CD14-positive monocyte (primary cell): Measurements from ENCODE around the gene NLGN1. TPM values are rescaled to one million over a fixed set of nuclear protein-coding genes. Genes with fewer than 3 reads are reported as not detected.

Source experiments
- DNase-seq, 3 donors: peaks; one replicate each; pipeline ENCODE4 v3.0.0-alpha.2; 2011 to 2022
- H2AFZ ChIP-seq: 2 replicates; pipeline ENCODE4 v1.6.0; 2012; ENCODE audit warnings: mild to moderate bottlenecking, low read depth, low read length, inconsistent platforms; ENCODE audit not compliant: insufficient read depth, poor library complexity, severe bottlenecking
- H3K27ac ChIP-seq, 2 donors: 1 replicate in 1 of 2; 2 replicates in 1 of 2; pipeline ENCODE4 v1.5.1; 2012 to 2013; ENCODE audit warnings: low read length in 2 of 2, control low read depth in 1 of 2, inconsistent platforms in 1 of 2, low read depth in 1 of 2, mild to moderate bottlenecking in 1 of 2
- H3K27me3 ChIP-seq, 2 donors: one replicate each; pipeline versions ENCODE4 v1.6.0 to v1.6.1; 2011 to 2013; ENCODE audit warnings: low read length in 2 of 2; ENCODE audit not compliant: control insufficient read depth in 2 of 2, insufficient read depth in 2 of 2
- H3K36me3 ChIP-seq, 2 donors: replicated peaks in 1 of 2; 1 replicate in 1 of 2; 2 replicates in 1 of 2; pipeline versions ENCODE4 v1.5.1 to v1.6.1; 2012 to 2013; ENCODE audit warnings: low read length in 2 of 2, control low read depth in 1 of 2, inconsistent platforms in 1 of 2, mild to moderate bottlenecking in 1 of 2; ENCODE audit not compliant: insufficient read depth in 2 of 2, control insufficient read depth in 1 of 2
- H3K4me1 ChIP-seq, 2 donors: 1 replicate in 1 of 2; 2 replicates in 1 of 2; pipeline versions ENCODE4 v1.5.1 to v1.6.1; 2012 to 2013; ENCODE audit warnings: low read length in 2 of 2, control low read depth in 1 of 2, inconsistent platforms in 1 of 2, mild to moderate bottlenecking in 1 of 2, moderate library complexity in 1 of 2; ENCODE audit not compliant: insufficient read depth in 2 of 2, control insufficient read depth in 1 of 2
- H3K4me2 ChIP-seq: replicated peaks from 2 replicates; pipeline ENCODE3; 2012; ENCODE audit warnings: low read length, moderate library complexity, mild to moderate bottlenecking; ENCODE audit not compliant: poor library complexity, severe bottlenecking; ENCODE audit errors: extremely low read depth
- H3K4me3 ChIP-seq, 3 experiments: fragments of 200-600 bp in 1 of 3; sonication (generic) in 1 of 3; replicated peaks in 1 of 3; 1 replicate in 2 of 3; 2 replicates in 1 of 3; pipeline ENCODE4 v1.5.1; 2011 to 2013; ENCODE audit warnings: low read length in 3 of 3, mild to moderate bottlenecking in 3 of 3, control low read depth in 2 of 3, low read depth in 2 of 3, inconsistent platforms in 1 of 3, moderate library complexity in 1 of 3
- H3K79me2 ChIP-seq: 2 replicates; pipeline ENCODE4 v1.6.0; 2012; ENCODE audit warnings: mild to moderate bottlenecking, control low read depth, inconsistent platforms, low read length, moderate library complexity; ENCODE audit not compliant: insufficient read depth
- H3K9ac ChIP-seq: 2 replicates; pipeline ENCODE4 v1.6.0; 2017; ENCODE audit warnings: low read length, mild to moderate bottlenecking; ENCODE audit not compliant: insufficient read depth, poor library complexity, severe bottlenecking
- H3K9me3 ChIP-seq, 2 donors: replicated peaks in 1 of 2; 1 replicate in 1 of 2; 2 replicates in 1 of 2; pipeline versions ENCODE4 v1.5.1 to v1.6.1; 2012 to 2013; ENCODE audit warnings: low read length in 2 of 2, control low read depth in 1 of 2; ENCODE audit not compliant: control insufficient read depth in 1 of 2, insufficient read depth in 1 of 2
- H4K20me1 ChIP-seq: 2 replicates; pipeline ENCODE4 v1.6.0; 2012; ENCODE audit warnings: mild to moderate bottlenecking, low read length, control low read depth, moderate library complexity; ENCODE audit not compliant: insufficient read depth
- H3K27ac Mint-ChIP-seq, 7 donors: one replicate each; pipeline ENCODE4 v1.8.0; 2020; ENCODE audit warnings: mild to moderate bottlenecking in 7 of 7, mixed read lengths in 7 of 7, moderate library complexity in 6 of 7, inconsistent platforms in 2 of 7
- H3K27me3 Mint-ChIP-seq, 3 donors: one replicate each; pipeline ENCODE4 v1.8.0; 2021 to 2022; ENCODE audit warnings: low read depth in 3 of 3, mild to moderate bottlenecking in 3 of 3, mixed read lengths in 3 of 3, moderate library complexity in 3 of 3, inconsistent platforms in 1 of 3
- H3K36me3 Mint-ChIP-seq, 2 donors: one replicate each; pipeline ENCODE4 v1.8.0; 2020; ENCODE audit warnings: mixed read lengths in 2 of 2, inconsistent platforms in 1 of 2, mild to moderate bottlenecking in 1 of 2
- H3K4me1 Mint-ChIP-seq: one replicate; pipeline ENCODE4 v1.8.0; 2020; ENCODE audit warnings: mild to moderate bottlenecking, mixed read lengths
- H3K4me3 Mint-ChIP-seq, 2 donors: one replicate each; pipeline ENCODE4 v1.8.0; 2020; ENCODE audit warnings: mild to moderate bottlenecking in 2 of 2, mixed read lengths in 2 of 2, moderate library complexity in 1 of 2
- H3K9me3 Mint-ChIP-seq, 7 donors: one replicate each; pipeline ENCODE4 v1.8.0; 2020 to 2022; ENCODE audit warnings: mixed read lengths in 7 of 7, mild to moderate bottlenecking in 6 of 7, moderate library complexity in 6 of 7, inconsistent platforms in 2 of 7
- CTCF ChIP-seq: fragments of 200-600 bp; IDR thresholded peaks from one replicate; pipeline ENCODE4 v1.8.0; 2022; ENCODE audit warnings: antibody characterized with exemption, mild to moderate bottlenecking
- WGBS: methylation state at CpG from one replicate; pipeline ENCODE4 v1.1.5; 2013; ENCODE audit warnings: missing lambda C conversion rate; ENCODE audit not compliant: insufficient coverage; 5-methylcytosine and 5-hydroxymethylcytosine counted together
- intact Hi-C, 2 donors: fragments of 100-400 bp; cut with micrococcal nuclease; formaldehyde crosslinking; loops; one replicate each; pipeline versions ENCODE4 v1.15.0 to v1.15.1; 2023
- polyA plus RNA-seq, 3 donors: library from polyadenylated mRNA; depleted of rRNA in 1 of 3; unstranded in 2 of 3; stranded (reverse) in 1 of 3; fragments of 300-500 nt in 2 of 3; fragments of >200 nt in 1 of 3; fragmentation: Illumina TruSeq in 2 of 3; gene quantifications; 1 replicate in 2 of 3; 2 replicates in 1 of 3; pipeline ENCODE4 v1.2.3, GENCODE V29; 2012 to 2021

Gene NLGN1
- polyA plus RNA-seq, 3 donors: not detected

DNA sequence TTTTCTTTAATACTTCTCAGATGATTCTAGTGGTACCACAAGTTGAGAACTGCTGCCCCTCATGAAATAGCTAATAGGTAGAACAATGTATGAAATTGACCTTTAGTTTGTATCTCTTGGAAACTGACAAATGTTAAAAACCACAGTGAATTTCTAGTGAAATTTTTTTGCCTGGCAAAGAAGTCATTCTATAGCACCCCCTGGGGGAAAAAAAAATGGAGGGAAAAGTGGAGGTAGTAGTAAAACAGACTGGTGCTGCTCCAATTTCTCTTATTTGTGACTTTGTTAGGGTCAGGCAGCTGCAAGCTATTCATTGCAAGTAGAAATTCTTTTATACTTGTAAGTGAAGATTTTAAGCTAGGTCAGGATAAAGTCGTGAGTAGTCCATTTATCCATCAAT lies 605.0 kb downstream of the NLGN1 start:
- Mint-ChIP-seq H3K27ac (no peak overlapping the region), H3K9me3 (no peaks in the 10 kb centered on the region), H3K36me3 (no peaks in the 10 kb centered on the region), H3K27me3 (no peaks in the 10 kb centered on the region), H3K4me3 (no peak overlapping the region), H3K4me1 (no peaks in the 10 kb centered on the region)
- WGBS: 50% methylated on average over 1 of the region's 1 CpG
- H3K4me3 ChIP-seq: no peak overlapping the region
- no peaks in the 10 kb centered on the region for H3K9me3 ChIP-seq
- DNase-seq: no peak
- no peak for TF ChIP-seq CTCF
- H3K27me3 ChIP-seq: no peaks in the 10 kb centered on the region
- no peak overlapping the region for H3K4me2 ChIP-seq
- no peak overlapping the region for H2AFZ ChIP-seq
- no peaks in the 10 kb centered on the region for H4K20me1 ChIP-seq
- no peak overlapping the region for H3K9ac ChIP-seq
- H3K36me3 ChIP-seq: no peaks in the 10 kb centered on the region
- intact Hi-C loops: no loop called here
- H3K27ac ChIP-seq: no peak overlapping the region
- H3K79me2 ChIP-seq: no peaks in the 10 kb centered on the region
- no peaks in the 10 kb centered on the region for H3K4me1 ChIP-seq

GRCh38 chr3:174010907-174011306 lies 613.4 kb downstream of the NLGN1 start:
- H3K4me3 ChIP-seq: no peak overlapping the region
- H3K4me2 ChIP-seq: no peak overlapping the region
- H4K20me1 ChIP-seq: no peaks in the 10 kb centered on the region
- Mint-ChIP-seq H3K36me3 (no peaks in the 10 kb centered on the region), H3K4me3 (no peak overlapping the region), H3K4me1 (no peaks in the 10 kb centered on the region), H3K27ac (no peak overlapping the region), H3K9me3 (peaks cover 0 to 6% (median 2%) of the 10 kb centered on the region in 7 donors), H3K27me3 (peaks cover 0 to 2% (median 0%) of the 10 kb centered on the region in 3 donors)
- H3K27me3 ChIP-seq: no peaks in the 10 kb centered on the region
- no peak overlapping the region for H2AFZ ChIP-seq
- WGBS: no CpG with 5 or more reads among the region's 1 CpG
- no peak overlapping the region for H3K9ac ChIP-seq
- no peaks in the 10 kb centered on the region for H3K9me3 ChIP-seq
- no peak for TF ChIP-seq CTCF
- DNase-seq: no peak
- H3K36me3 ChIP-seq: no peaks in the 10 kb centered on the region
- intact Hi-C loops: no loop called here
- no peak overlapping the region for H3K27ac ChIP-seq
- no peaks in the 10 kb centered on the region for H3K79me2 ChIP-seq
- H3K4me1 ChIP-seq: no peaks in the 10 kb centered on the region
